PC-9 (cell line): ENCODE data around the gene UTRN. TPM values are rescaled to one million over a fixed set of nuclear protein-coding genes. Genes with fewer than 3 reads are reported as not detected.

Experiments used
- Bru-seq: library from RNA; stranded (reverse); fragments of 400-500 nt; gene quantifications from one replicate; lab custom pipeline; 2021; lab: Mats Ljungman, UMichigan
- BruChase-seq, 2 experiments: library from RNA; stranded (reverse); fragments of 400-500 nt; gene quantifications; one replicate each; lab custom pipeline; 2021; lab: Mats Ljungman, UMichigan
- BruUV-seq: library from RNA; stranded (reverse); fragments of 400-500 nt; replicated peaks from 2 replicates; lab custom pipeline; 2021; lab: Mats Ljungman, UMichigan
- CTCF ChIA-PET: fragments of 300-600 bp; sonication (Branson Sonifier 250); formaldehyde crosslinking; loops from one replicate; lab custom pipeline; 2022; ENCODE audit warnings: antibody characterized with exemption; lab: Charles Lee
- POLR2A ChIA-PET: fragments of 300-600 bp; sonication (Branson Sonifier 250); formaldehyde crosslinking; loops from one replicate; lab custom pipeline; 2022; ENCODE audit warnings: antibody characterized with exemption; ENCODE audit not compliant: unreplicated experiment; lab: Charles Lee
- DNase-seq, 2 experiments: peaks; one replicate each; pipeline versions ENCODE4 v3.0.0 to v3.0.0-alpha.2; 2015 to 2022; ENCODE audit warnings: mixed read lengths in 1 of 2
- H2AFZ ChIP-seq: fragments of 200-600 bp; sonication (generic); 2 replicates; pipeline ENCODE4 v1.8.1; 2017; ENCODE audit warnings: antibody characterized with exemption
- H3F3A ChIP-seq: fragments of 200-600 bp; sonication (generic); 2 replicates; pipeline ENCODE4 v1.8.1; 2017; ENCODE audit warnings: antibody characterized with exemption, mild to moderate bottlenecking, low read depth; ENCODE audit not compliant: insufficient read depth
- H3K27ac ChIP-seq: fragments of 200-600 bp; sonication (generic); 2 replicates; pipeline ENCODE4 v1.6.1; 2016; ENCODE audit warnings: mixed run types
- H3K27me3 ChIP-seq: fragments of 200-600 bp; sonication (generic); 2 replicates; pipeline ENCODE4 v1.6.1; 2016; ENCODE audit warnings: low read depth, mixed run types; ENCODE audit not compliant: insufficient read depth
- H3K36me3 ChIP-seq: fragments of 200-600 bp; sonication (generic); 2 replicates; pipeline ENCODE4 v1.6.1; 2016; ENCODE audit warnings: low read depth, mixed run types
- H3K4me1 ChIP-seq: fragments of 200-600 bp; sonication (generic); replicated peaks from 2 replicates; pipeline ENCODE4 v1.6.1; 2016; ENCODE audit warnings: mixed run types; ENCODE audit not compliant: insufficient read depth
- H3K4me2 ChIP-seq: fragments of 200-600 bp; sonication (generic); 2 replicates; pipeline ENCODE4 v1.6.1; 2017; ENCODE audit warnings: mixed run types
- H3K4me3 ChIP-seq: fragments of 200-600 bp; sonication (generic); 2 replicates; pipeline ENCODE4 v1.6.1; 2016; ENCODE audit warnings: mixed run types
- H3K79me2 ChIP-seq: fragments of 200-600 bp; sonication (generic); 2 replicates; pipeline ENCODE4 v1.6.1; 2017; ENCODE audit warnings: low read depth, mixed run types
- H3K9me2 ChIP-seq: fragments of 200-600 bp; sonication (generic); 2 replicates; pipeline ENCODE4 v1.8.1; 2017; ENCODE audit warnings: mild to moderate bottlenecking; ENCODE audit not compliant: insufficient read depth
- H3K9me3 ChIP-seq: fragments of 200-600 bp; sonication (generic); 2 replicates; pipeline ENCODE4 v1.8.1; 2016; ENCODE audit warnings: low read depth; ENCODE audit not compliant: insufficient read depth
- H4K20me1 ChIP-seq: fragments of 200-600 bp; sonication (generic); 2 replicates; pipeline ENCODE4 v1.8.1; 2017; ENCODE audit not compliant: insufficient read depth
- CTCF ChIP-seq: fragments of 200-600 bp; sonication (generic); conservative IDR thresholded peaks from 2 replicates; pipeline ENCODE4 v1.6.1; 2017; ENCODE audit warnings: mixed run types, antibody characterized with exemption, mild to moderate bottlenecking, moderate library complexity
- EZH2 ChIP-seq: fragments of 200-600 bp; sonication (generic); IDR thresholded peaks from 2 replicates; pipeline ENCODE4 v1.8.0; 2017; ENCODE audit warnings: antibody characterized with exemption, low read depth
- intact Hi-C: fragments of 100-400 bp; cut with micrococcal nuclease; formaldehyde crosslinking; loops from one replicate; pipeline ENCODE4 v1.10.0; 2022; ENCODE audit not compliant: unreplicated experiment
- long read RNA-seq: library from polyadenylated mRNA; stranded (forward); transcript quantifications from one replicate; pipeline ENCODE4 v2.0.0, GENCODE V29; 2022
- total RNA-seq: library from RNA; stranded (reverse); gene quantifications from 2 replicates; pipeline ENCODE4 v1.2.3, GENCODE V29; 2021

Gene UTRN
- total RNA-seq, result 108 and 125 TPM in 2 replicates
- percentile 87 among the genes with signal in this experiment for Bru-seq, nascent RNA
- percentile 76 among the genes with signal in this experiment for BruChase-seq, experiment 1, labeled RNA remaining after a 2-hour chase
- BruChase-seq, experiment 2, labeled RNA remaining after a 6-hour chase, result percentile 73 among the genes with signal in this experiment
- long read RNA-seq, partial matches to known transcripts, result 0 of 10 reads
- long read RNA-seq, other reads (novel, unspliced or antisense), result 10 of 10 reads

GRCh38 chr6:144284783-144285547, at the start of gene UTRN:
TSS of gene UTRN (plus strand) at chr6:144285335. CDS start at chr6:144291829, 6,494 bp downstream.
- TF ChIP-seq EZH2 (no peak), CTCF (no peak)
- H3K27ac ChIP-seq, result peak within 1 kb of the TSS; percentile 87
- no peaks in the 10 kb centered on the region for H3K9me2 ChIP-seq
- peak within 1 kb of the TSS; percentile 93 for H3K4me3 ChIP-seq
- H2AFZ ChIP-seq, result peak within 1 kb of the TSS; percentile 90
- no peaks in the 10 kb centered on the region for H3K9me3 ChIP-seq
- peaks cover 28% of the 10 kb centered on the region for H3K79me2 ChIP-seq
- H3F3A ChIP-seq, result peaks cover 40% of the 10 kb centered on the region
- H3K27me3 ChIP-seq, result no peaks in the 10 kb centered on the region
- H4K20me1 ChIP-seq, result no peaks in the 10 kb centered on the region
- CTCF ChIA-PET, result no interaction called here
- peak; percentile 68 to 81 for DNase-seq
- POLR2A ChIA-PET, result interaction anchor here (0.6 kb wide), 1 partner anchor 8 kb away, joined by 18 read pairs; no protein-coding TSS in a partner anchor
- peak within 1 kb of the TSS; percentile 88 for H3K4me2 ChIP-seq
- TSS peak; percentile 28 for BruUV-seq
- peaks cover 24% of the 10 kb centered on the region for H3K4me1 ChIP-seq
- intact Hi-C loops, result loop anchor here (1.0 to 5.0 kb wide), 6 partner anchors 19 to 197 kb away; no protein-coding TSS in a partner anchor
- no peaks in the 10 kb centered on the region for H3K36me3 ChIP-seq

GRCh38 chr6:144244688-144245087, 40.4 kb upstream of the UTRN start:
- no peaks in the 10 kb centered on the region for H3K36me3 ChIP-seq
- DNase-seq, result no peak
- no peaks in the 10 kb centered on the region for H3F3A ChIP-seq
- no peak overlapping the region for H3K4me3 ChIP-seq
- no peaks in the 10 kb centered on the region for H3K79me2 ChIP-seq
- no peak overlapping the region for H2AFZ ChIP-seq
- TF ChIP-seq EZH2, result no peak
- TF ChIP-seq CTCF, result no peak
- H3K9me2 ChIP-seq, result no peaks in the 10 kb centered on the region
- no peaks in the 10 kb centered on the region for H3K4me1 ChIP-seq
- H4K20me1 ChIP-seq, result no peaks in the 10 kb centered on the region
- no TSS peak for BruUV-seq
- no peak overlapping the region for H3K27ac ChIP-seq
- CTCF ChIA-PET, result no interaction called here
- POLR2A ChIA-PET, result no interaction called here
- H3K27me3 ChIP-seq, result no peaks in the 10 kb centered on the region
- no peaks in the 10 kb centered on the region for H3K9me3 ChIP-seq
- intact Hi-C loops, result no loop called here
- no peak overlapping the region for H3K4me2 ChIP-seq

GRCh38 chr6:144246988-144247387, 38.1 kb upstream of the UTRN start:
- no peaks in the 10 kb centered on the region for H3K36me3 ChIP-seq
- H3K4me3 ChIP-seq, result no peak overlapping the region
- no peaks in the 10 kb centered on the region for H4K20me1 ChIP-seq
- H3K9me2 ChIP-seq, result no peaks in the 10 kb centered on the region
- H3F3A ChIP-seq, result no peaks in the 10 kb centered on the region
- TF ChIP-seq CTCF (no peak), EZH2 (no peak)
- intact Hi-C loops, result no loop called here
- no peak for DNase-seq
- no peak overlapping the region for H3K4me2 ChIP-seq
- H3K27ac ChIP-seq, result no peak overlapping the region
- no peaks in the 10 kb centered on the region for H3K79me2 ChIP-seq
- no peaks in the 10 kb centered on the region for H3K9me3 ChIP-seq
- no peaks in the 10 kb centered on the region for H3K27me3 ChIP-seq
- H3K4me1 ChIP-seq, result no peaks in the 10 kb centered on the region
- ChIA-PET CTCF (no interaction called here), POLR2A (no interaction called here)
- no TSS peak for BruUV-seq
- H2AFZ ChIP-seq, result no peak overlapping the region
